Thoracic aorta (tissue), 2 donors: ENCODE results near the gene AGGF1. TPM values are rescaled to one million over a fixed set of nuclear protein-coding genes. Genes with fewer than 3 reads are reported as not detected.

ENCODE experiments used
- ATAC-seq: fragments of 150-250 bp; one replicate; pipeline ENCODE4 v1.8.0; 2017; ENCODE audit warnings: low read depth; ENCODE audit not compliant: insufficient number of reproducible peaks, low FRiP score
- DNase-seq: peaks from one replicate; pipeline ENCODE4 v3.0.0-alpha.2; 2020; ENCODE audit warnings: low spot score
- H3K27ac ChIP-seq, 2 donors: fragments of 200-600 bp; sonication (generic); 1 replicate in 1 of 2; 2 replicates in 1 of 2; pipeline ENCODE4 v1.5.1; 2016; ENCODE audit warnings: mild to moderate bottlenecking in 2 of 2, moderate library complexity in 2 of 2
- H3K27me3 ChIP-seq: fragments of 200-600 bp; sonication (generic); replicated peaks from 2 replicates; pipeline ENCODE4 v1.6.0; 2016; ENCODE audit warnings: mild to moderate bottlenecking; ENCODE audit not compliant: insufficient read depth
- H3K36me3 ChIP-seq: fragments of 200-600 bp; sonication (generic); one replicate; pipeline ENCODE4 v1.5.1; 2016
- H3K4me1 ChIP-seq, 2 donors: fragments of 200-600 bp; sonication (generic); 1 replicate in 1 of 2; 2 replicates in 1 of 2; pipeline versions ENCODE4 v1.5.1 to v1.6.0; 2016; ENCODE audit warnings: low read depth in 2 of 2, mild to moderate bottlenecking in 1 of 2; ENCODE audit not compliant: control insufficient read depth in 1 of 2
- H3K4me3 ChIP-seq: fragments of 200-600 bp; sonication (generic); 2 replicates; pipeline ENCODE4 v1.5.1; 2016; ENCODE audit warnings: mild to moderate bottlenecking
- H3K9me3 ChIP-seq: fragments of 200-600 bp; sonication (generic); 2 replicates; pipeline ENCODE4 v1.5.1; 2016
- total RNA-seq, 2 donors: library from RNA; depleted of rRNA; stranded (reverse); fragments of >200 nt; gene quantifications; one replicate each; pipeline versions ENCODE4 v1.1.0 to v1.2.3, GENCODE V29; 2016
- TF ChIP-seq, protein P1 (sequence below): fragments of 200-600 bp; sonication (generic); IDR thresholded peaks from one replicate; pipeline ENCODE4 v1.5.1; 2019; ENCODE audit warnings: antibody characterized with exemption

The AGGF1 gene
- total RNA-seq, 2 donors from 2014 or later: 24.1 to 26.0 TPM

DNA sequence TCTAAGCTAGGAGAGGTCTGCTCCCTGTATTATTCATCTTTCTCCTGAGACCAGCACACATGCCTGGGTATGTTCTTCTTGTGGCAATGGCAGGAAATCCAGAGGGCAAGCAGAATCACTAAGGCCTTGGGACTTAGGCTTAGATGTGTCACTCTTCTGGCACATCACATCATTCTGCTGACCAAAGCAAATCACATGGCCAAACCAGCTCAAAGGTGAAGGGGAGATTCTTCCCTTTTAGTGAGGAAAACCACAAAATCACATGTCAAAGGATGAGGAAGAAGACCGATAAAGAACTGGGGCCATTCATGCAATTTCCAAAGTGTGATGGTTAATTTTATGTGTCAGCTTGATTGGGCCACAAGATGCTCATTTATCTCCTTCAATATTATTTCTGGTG, 5.7 kb upstream of the AGGF1 start:
- H3K9me3 ChIP-seq: no peaks in the 10 kb centered on the region
- no peak overlapping the region for H3K4me3 ChIP-seq
- H3K27me3 ChIP-seq: no peaks in the 10 kb centered on the region
- no peak overlapping the region for H3K27ac ChIP-seq
- no peaks in the 10 kb centered on the region for H3K36me3 ChIP-seq
- TF ChIP-seq, protein P1, sequence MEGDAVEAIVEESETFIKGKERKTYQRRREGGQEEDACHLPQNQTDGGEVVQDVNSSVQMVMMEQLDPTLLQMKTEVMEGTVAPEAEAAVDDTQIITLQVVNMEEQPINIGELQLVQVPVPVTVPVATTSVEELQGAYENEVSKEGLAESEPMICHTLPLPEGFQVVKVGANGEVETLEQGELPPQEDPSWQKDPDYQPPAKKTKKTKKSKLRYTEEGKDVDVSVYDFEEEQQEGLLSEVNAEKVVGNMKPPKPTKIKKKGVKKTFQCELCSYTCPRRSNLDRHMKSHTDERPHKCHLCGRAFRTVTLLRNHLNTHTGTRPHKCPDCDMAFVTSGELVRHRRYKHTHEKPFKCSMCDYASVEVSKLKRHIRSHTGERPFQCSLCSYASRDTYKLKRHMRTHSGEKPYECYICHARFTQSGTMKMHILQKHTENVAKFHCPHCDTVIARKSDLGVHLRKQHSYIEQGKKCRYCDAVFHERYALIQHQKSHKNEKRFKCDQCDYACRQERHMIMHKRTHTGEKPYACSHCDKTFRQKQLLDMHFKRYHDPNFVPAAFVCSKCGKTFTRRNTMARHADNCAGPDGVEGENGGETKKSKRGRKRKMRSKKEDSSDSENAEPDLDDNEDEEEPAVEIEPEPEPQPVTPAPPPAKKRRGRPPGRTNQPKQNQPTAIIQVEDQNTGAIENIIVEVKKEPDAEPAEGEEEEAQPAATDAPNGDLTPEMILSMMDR: no peak
- ATAC-seq: no peak
- no peak for DNase-seq
- H3K4me1 ChIP-seq: peaks cover 0 to under 1% of the 10 kb centered on the region in 2 donors

DNA sequence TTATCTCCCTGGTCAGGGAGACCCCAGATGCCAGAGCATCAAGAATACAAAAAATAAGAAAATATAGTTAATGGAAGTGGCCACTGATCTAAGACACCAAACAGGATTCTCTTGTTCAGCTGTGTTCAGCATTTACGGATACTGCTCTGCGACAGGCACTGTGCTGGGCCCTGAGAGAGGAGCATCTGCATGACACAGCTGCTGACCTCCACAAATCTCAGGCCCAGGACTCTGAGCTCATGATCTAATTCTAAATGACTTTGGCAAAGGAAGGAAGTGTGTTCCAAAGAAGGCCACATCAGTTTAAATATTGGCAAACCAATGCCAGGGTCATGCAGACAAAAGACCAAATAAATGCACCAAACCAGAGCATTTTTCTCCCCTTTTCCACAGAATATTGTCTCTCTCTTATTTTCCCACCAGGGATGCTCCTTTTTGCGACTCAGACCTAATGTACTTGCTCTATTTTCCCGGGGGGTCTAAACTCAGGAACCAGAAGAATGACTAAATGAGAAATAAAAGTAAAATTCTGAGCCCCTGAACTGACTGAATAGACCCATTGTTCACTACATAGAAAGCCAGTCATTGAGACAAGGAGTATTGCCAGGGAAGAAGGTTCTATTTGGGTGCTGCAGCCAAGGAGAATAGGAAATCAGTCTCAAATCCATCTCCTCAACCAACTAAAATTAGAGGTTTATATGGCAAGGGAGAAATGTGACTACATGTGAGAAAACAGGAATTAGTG, 1.4 kb upstream of the AGGF1 start:
- Histone ChIP-seq H3K36me3 (no peaks in the 10 kb centered on the region), H3K27me3 (no peaks in the 10 kb centered on the region), H3K4me1 (peaks cover 11 to 15% of the 10 kb centered on the region in 2 donors), H3K9me3 (no peaks in the 10 kb centered on the region), H3K27ac (no peak overlapping the region), H3K4me3 (no peak overlapping the region)
- no peak for ATAC-seq
- DNase-seq: no peak
- TF ChIP-seq, protein P1: no peak

DNA sequence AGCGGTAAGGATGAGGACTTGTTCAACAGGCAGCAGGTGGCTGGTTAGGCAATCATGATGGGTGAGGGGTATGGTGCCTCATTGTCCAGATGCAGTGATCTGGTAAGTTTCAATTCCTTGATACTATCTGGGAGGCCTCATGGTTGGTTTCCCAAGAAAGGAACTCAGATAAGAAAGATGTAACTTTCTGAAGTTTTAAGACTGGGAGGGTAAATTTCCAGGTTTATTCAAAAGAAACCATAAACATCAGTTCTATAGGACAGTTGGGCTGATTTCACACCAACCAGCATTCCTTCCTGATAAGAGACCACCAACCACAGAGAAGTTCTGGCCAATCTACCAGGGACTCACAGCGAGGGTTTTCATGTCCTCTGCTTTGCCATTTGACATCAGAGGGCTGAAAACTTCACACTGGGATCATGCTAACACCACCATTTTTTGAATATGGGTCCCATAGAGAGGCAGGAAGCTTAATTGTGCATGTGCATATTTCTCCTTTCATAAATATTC, 773 bp upstream of the AGGF1 start:
- Histone ChIP-seq H3K27ac (peak overlapping the region; percentile 88 to 93), H3K36me3 (no peaks in the 10 kb centered on the region), H3K4me1 (peaks cover 11 to 15% of the 10 kb centered on the region in 2 donors), H3K9me3 (no peaks in the 10 kb centered on the region), H3K27me3 (no peaks in the 10 kb centered on the region), H3K4me3 (peak overlapping the region; percentile 86)
- ATAC-seq: no peak
- TF ChIP-seq, protein P1: no peak
- no peak for DNase-seq

DNA sequence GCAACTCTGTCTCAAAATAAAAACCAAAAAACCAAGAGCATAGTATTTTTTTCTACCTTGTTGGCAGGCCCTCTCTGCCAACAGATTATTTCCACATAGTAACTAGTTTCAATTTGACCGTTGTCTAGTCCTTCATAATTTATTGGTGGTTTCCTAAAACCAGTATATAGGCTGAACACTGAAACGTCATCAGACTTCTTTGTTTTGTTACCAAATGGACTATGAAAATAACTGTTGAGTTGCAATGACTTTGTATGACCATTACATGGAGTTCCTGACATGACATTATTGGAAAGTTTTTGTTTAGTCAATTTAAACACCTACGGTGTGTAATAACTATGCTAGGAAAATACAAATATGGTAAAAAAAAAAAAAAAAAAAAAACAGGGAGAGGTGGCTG, 1.7 kb downstream of the AGGF1 start:
- TF ChIP-seq, protein P1: no peak
- Histone ChIP-seq H3K27ac (no peak overlapping the region), H3K36me3 (peaks cover 15% of the 10 kb centered on the region), H3K9me3 (no peaks in the 10 kb centered on the region), H3K27me3 (no peaks in the 10 kb centered on the region), H3K4me3 (no peak overlapping the region), H3K4me1 (peaks cover 11 to 15% of the 10 kb centered on the region in 2 donors)
- DNase-seq: no peak
- no peak for ATAC-seq

DNA sequence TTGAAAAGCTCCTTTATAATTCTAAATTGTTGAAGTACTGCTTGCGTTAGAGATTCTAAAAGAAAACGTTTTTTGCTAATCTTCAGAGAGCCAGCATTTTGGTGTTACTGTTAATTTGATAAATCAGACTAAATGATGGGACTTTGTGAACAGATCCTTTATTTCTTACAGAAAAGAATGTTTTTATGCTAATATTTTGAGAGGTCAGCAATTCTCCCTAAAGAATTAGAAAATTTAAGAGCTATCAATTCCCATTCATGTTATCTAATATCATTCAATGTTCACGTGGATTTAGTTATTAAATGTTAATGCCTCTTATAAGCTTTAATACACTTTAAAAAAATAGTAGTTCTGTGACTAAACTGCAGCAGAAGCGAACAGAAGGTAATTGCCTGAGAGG, 2.4 kb downstream of the AGGF1 start:
- H3K4me1 ChIP-seq: peaks cover 11 to 15% of the 10 kb centered on the region in 2 donors
- H3K27me3 ChIP-seq: no peaks in the 10 kb centered on the region
- no peaks in the 10 kb centered on the region for H3K9me3 ChIP-seq
- no peak overlapping the region for H3K27ac ChIP-seq
- TF ChIP-seq, protein P1: no peak
- H3K4me3 ChIP-seq: no peak overlapping the region
- DNase-seq (no peak), ATAC-seq (no peak)
- peaks cover 20% of the 10 kb centered on the region for H3K36me3 ChIP-seq
